Measurements from ENCODE around the gene MYL9.

DNA sequence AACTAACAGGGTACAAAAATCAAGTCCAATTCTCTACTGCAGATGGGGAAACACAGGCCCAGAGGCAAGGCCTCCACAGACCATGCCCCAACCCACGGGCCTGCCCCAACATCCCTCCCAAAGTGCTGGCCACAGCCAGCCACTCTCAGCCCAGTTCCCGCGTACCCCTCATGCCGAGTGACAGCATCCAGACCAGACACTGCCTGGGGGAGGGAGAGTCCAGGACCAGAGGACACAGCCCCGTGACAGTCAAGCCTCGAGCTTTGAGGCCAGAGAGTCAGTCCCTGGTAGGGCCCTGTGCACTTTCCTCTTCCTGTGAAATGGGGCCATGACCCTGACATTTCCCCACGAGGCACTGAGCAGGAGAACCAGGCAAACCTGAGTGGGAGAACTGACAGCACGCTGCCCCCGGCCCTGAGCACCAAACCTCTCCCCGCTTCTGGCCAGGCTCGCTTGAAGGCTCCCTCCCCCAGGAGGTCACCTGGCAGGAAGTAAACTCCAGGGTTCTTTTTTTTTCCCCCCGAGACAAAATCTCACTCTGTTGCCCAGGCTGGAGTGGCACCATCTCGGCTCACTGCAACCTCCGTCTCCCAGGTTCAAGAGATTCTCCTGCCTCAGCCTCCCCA lies 4.9 kb downstream of the MYL9 start:
- TF ChIP-seq, protein P1, sequence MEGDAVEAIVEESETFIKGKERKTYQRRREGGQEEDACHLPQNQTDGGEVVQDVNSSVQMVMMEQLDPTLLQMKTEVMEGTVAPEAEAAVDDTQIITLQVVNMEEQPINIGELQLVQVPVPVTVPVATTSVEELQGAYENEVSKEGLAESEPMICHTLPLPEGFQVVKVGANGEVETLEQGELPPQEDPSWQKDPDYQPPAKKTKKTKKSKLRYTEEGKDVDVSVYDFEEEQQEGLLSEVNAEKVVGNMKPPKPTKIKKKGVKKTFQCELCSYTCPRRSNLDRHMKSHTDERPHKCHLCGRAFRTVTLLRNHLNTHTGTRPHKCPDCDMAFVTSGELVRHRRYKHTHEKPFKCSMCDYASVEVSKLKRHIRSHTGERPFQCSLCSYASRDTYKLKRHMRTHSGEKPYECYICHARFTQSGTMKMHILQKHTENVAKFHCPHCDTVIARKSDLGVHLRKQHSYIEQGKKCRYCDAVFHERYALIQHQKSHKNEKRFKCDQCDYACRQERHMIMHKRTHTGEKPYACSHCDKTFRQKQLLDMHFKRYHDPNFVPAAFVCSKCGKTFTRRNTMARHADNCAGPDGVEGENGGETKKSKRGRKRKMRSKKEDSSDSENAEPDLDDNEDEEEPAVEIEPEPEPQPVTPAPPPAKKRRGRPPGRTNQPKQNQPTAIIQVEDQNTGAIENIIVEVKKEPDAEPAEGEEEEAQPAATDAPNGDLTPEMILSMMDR (IDR thresholded peaks at IDR 0.05): no peak
- no peak for TF ChIP-seq POLR2A (IDR thresholded peaks at IDR 0.05)

Measured in vagina (tissue), 2 donors.